ENCODE measurements around the gene VAV2.

VAV2 gene, protein sequence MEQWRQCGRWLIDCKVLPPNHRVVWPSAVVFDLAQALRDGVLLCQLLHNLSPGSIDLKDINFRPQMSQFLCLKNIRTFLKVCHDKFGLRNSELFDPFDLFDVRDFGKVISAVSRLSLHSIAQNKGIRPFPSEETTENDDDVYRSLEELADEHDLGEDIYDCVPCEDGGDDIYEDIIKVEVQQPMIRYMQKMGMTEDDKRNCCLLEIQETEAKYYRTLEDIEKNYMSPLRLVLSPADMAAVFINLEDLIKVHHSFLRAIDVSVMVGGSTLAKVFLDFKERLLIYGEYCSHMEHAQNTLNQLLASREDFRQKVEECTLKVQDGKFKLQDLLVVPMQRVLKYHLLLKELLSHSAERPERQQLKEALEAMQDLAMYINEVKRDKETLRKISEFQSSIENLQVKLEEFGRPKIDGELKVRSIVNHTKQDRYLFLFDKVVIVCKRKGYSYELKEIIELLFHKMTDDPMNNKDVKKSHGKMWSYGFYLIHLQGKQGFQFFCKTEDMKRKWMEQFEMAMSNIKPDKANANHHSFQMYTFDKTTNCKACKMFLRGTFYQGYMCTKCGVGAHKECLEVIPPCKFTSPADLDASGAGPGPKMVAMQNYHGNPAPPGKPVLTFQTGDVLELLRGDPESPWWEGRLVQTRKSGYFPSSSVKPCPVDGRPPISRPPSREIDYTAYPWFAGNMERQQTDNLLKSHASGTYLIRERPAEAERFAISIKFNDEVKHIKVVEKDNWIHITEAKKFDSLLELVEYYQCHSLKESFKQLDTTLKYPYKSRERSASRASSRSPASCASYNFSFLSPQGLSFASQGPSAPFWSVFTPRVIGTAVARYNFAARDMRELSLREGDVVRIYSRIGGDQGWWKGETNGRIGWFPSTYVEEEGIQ

DNA sequence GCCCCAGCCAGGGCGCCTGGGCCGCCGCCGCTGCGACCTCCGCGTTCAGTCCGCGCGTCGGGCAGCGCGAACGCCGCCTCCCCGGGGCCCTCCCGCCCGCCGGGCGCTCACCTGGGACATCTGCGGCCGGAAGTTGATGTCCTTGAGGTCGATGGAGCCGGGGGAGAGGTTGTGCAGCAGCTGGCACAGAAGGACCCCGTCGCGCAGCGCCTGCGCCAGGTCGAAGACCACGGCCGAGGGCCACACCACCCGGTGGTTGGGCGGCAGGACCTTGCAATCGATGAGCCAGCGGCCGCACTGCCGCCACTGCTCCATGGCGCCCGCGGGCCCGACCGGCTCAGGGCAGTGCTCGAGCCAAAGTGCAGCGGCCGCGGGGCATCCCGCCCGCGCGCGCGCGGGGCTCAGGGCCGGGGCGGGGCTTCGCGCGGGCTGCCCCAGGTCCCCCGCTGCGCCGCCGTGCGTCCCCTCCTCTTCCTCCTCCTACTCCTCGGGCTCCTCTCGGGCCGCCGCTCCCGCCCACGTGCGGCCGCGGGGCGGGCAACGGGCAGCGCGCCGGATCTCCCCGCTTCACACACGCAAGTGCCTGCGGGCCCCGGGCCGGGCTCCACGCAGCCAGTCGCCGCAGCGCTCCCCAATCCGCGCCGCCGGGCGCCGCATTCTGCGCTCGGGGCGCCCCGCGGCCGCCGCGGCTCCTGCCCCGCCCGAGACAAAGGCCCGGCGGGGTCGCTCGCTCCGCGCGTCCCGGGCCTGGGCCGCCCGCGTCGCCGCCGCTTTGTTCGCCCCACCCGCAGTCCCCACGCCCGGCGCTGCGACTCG, at the start of gene VAV2:
VAV2 (minus strand) TSS at position 361 of the 816 bp plus-strand sequence; CDS start at position 315, 46 bp downstream.
- H3K27ac ChIP-seq = peak within 1 kb of the TSS; percentile 85
- TF ChIP-seq, protein P1, sequence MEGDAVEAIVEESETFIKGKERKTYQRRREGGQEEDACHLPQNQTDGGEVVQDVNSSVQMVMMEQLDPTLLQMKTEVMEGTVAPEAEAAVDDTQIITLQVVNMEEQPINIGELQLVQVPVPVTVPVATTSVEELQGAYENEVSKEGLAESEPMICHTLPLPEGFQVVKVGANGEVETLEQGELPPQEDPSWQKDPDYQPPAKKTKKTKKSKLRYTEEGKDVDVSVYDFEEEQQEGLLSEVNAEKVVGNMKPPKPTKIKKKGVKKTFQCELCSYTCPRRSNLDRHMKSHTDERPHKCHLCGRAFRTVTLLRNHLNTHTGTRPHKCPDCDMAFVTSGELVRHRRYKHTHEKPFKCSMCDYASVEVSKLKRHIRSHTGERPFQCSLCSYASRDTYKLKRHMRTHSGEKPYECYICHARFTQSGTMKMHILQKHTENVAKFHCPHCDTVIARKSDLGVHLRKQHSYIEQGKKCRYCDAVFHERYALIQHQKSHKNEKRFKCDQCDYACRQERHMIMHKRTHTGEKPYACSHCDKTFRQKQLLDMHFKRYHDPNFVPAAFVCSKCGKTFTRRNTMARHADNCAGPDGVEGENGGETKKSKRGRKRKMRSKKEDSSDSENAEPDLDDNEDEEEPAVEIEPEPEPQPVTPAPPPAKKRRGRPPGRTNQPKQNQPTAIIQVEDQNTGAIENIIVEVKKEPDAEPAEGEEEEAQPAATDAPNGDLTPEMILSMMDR (conservative IDR thresholded peaks at IDR 0.05) = no peak
- TF ChIP-seq ZFX (IDR thresholded peaks at IDR 0.05) = peak; percentile 54; the same call in 1 of the 2 replicates

DNA sequence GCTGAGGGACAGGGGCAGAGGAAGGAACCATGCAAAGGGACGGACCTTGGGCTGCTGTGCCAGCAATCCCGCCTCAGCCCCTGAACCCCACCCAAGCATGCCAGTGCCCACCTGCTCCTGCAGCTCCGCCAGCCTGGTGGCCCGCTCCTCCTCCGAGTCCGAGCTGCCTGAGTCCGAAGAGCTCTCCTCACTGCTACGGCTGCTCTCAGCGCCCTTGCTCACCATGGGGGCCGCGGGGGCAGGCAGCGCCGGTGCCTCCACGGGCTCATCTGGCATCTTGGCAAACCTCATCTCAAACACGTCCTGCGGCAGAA, 49.5 kb upstream of the VAV2 start:
- H3K27ac ChIP-seq = no peak overlapping the region
- TF ChIP-seq, protein P1 (conservative IDR thresholded peaks at IDR 0.05) = no peak
- no peak for TF ChIP-seq ZFX (IDR thresholded peaks at IDR 0.05)

DNA sequence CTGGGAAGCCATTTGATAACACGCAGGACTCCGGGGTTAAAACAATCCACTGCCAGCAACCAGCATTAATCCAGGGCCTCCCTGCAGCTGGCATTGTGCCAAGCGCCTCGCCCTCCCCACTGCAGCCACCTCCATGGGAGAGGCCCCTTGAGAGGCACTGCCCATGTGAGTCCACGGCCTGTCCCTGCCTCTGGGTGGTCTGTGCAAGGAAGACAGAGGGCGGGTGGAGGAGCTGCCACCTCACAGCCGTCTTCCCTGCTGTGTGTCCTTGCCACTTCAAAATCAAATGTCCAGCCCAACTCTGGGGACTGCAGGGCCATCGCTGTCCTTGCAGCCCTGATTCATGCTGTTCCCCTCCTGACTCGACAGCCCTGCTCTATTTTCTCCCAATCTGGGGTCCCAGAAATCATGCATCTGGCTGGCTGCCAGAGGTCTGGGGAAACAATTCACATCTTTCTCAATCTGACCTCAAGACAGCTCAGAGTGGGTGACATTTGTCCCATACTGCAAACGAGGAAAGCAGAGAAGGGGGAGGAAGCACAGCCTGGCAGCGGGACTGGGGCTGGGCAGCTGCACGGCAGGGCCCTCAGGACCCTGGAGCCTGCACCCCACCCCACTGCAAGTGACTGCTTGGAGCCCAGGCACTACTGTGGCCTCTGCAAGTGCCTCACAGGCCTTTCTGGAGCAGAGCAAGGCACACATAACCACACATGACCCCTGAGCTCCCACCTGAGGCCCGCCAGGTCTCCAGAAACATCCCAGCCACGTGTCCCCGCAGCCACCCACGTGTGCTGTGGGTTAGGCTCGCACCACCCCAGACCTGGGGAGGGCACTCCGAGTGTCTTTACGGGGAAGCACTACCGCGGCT, 48.9 kb upstream of the VAV2 start:
- H3K27ac ChIP-seq = no peak overlapping the region
- TF ChIP-seq, protein P1 (conservative IDR thresholded peaks at IDR 0.05) = no peak
- no peak for TF ChIP-seq ZFX (IDR thresholded peaks at IDR 0.05)

DNA sequence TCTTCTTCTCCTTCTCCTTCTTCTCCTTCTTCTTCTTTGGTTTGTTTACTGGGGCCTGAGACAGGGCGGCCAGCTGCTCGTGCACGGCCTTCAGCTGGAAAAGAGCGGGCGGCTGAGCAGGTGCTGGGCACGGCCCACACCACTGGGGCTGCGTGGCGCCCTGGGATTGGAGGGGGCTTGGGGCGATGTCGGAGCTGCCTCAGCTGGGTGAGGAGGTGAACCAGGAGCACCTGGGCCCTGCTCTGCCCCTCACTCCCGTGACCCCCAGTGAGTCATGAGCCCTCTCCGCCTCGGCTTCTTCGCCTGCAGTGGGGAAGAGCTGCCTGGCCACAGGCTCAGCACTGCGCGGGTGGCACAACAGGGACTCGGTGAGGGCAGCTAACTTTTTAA, 48.0 kb upstream of the VAV2 start:
- no peak for TF ChIP-seq ZFX (IDR thresholded peaks at IDR 0.05)
- TF ChIP-seq, protein P1 (conservative IDR thresholded peaks at IDR 0.05) = no peak
- no peak overlapping the region for H3K27ac ChIP-seq

DNA sequence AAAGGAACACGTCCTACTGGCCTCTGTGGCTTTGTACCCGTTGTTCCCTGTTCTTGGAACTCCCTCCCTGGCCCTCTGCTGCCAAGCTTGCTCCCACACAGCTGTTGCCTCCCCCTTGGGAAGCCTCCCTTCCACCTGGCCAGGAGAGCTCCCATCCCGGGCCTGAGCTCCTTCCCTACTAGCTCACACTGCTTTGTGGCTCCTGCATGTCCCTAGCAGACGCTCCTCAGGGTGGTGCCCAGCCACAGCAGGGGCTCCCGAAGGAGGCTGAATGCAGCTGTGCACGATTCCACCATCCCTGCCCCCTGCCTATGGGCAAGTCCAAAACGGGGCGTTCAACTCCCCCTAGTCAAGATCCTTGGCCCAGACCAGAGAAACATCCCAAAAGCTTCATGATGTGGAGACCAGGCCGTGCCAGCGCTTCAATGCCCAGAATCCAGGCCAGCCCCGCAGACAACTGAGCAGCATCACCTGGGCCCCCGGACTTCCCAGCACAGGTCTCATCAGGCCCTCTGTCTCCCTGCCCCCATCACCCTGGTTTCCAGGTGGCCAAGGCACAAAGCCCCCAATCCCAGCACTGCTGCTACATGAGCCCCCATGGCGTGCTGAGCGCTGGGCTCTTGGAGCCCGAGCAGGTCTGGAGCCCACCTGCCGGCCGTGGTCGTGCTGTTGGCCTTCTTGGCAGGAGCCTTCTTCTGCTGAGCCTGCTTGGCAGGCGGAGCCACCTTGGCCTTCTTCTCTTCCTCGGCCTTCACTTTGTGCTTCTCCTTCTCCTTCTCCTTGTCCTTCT, 47.5 kb upstream of the VAV2 start:
- H3K27ac ChIP-seq = no peak overlapping the region
- TF ChIP-seq, protein P1 (conservative IDR thresholded peaks at IDR 0.05) = no peak
- no peak for TF ChIP-seq ZFX (IDR thresholded peaks at IDR 0.05)

DNA sequence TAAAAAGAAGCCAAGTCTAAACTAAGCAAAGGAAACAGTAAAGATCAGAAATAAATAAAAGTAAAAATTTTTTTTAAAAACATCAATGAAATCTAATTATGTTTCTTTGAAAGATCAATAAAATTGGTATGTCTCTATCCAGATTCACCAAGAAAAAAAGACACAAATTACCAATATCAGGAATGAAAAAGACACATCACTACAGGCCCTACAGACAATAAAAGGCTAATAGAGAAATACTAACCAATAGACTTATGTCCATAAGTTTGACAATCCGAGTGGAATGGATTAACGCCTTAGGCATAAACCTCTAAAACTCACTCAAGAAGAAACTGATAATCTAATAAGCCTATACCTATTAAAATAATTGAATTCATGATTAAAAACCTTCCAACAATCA, 45.5 kb upstream of the VAV2 start:
- H3K27ac ChIP-seq = no peak overlapping the region
- TF ChIP-seq, protein P1 (conservative IDR thresholded peaks at IDR 0.05) = no peak
- no peak for TF ChIP-seq ZFX (IDR thresholded peaks at IDR 0.05)

All from C4-2B (cell line).